GM15510 (cell line): ENCODE data around the gene MAP2K3.

ENCODE experiments used
- POLR2A ChIP-seq: IDR thresholded peaks from 3 replicates; pipeline ENCODE4 v1.6.1; 2011; ENCODE audit warnings: borderline replicate concordance; ENCODE audit not compliant: insufficient read length; ENCODE audit errors: extremely low read depth

The MAP2K3 gene

DNA sequence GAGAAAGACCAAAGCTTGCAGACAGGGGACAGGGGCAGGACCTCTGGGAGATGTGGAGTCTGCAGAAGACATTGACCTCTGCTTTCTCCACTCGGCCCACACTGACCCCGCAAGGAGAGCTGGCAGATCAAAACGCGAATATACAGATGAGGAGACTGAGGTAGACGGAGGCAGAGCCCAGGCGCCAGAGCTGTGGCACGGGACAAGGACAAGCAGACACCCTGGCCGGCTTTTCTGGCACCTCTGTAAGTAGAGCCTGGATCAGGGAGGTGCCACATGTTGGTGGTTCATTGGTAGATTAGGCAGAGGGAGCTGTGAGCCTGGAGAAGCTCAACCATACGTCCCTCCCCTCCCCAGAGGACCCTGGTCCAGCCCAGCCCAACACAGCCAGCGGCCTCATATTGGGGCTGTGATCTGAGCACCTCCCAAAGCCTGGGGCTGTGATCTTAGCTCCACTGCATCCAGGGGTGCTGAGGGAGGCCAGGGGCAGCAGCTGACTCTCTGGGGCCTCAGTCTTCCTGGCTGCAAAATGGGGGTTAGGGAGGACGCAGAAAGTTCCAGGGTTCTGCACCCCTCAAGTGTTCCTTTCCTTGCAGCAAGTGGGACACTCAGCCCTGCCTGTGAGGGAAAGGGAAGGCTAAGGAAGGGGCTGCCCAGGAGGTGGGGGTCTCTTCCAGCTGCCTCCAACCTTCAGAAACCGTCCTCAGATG is 35.3 kb upstream of the MAP2K3 start:
- no peak for TF ChIP-seq POLR2A

DNA sequence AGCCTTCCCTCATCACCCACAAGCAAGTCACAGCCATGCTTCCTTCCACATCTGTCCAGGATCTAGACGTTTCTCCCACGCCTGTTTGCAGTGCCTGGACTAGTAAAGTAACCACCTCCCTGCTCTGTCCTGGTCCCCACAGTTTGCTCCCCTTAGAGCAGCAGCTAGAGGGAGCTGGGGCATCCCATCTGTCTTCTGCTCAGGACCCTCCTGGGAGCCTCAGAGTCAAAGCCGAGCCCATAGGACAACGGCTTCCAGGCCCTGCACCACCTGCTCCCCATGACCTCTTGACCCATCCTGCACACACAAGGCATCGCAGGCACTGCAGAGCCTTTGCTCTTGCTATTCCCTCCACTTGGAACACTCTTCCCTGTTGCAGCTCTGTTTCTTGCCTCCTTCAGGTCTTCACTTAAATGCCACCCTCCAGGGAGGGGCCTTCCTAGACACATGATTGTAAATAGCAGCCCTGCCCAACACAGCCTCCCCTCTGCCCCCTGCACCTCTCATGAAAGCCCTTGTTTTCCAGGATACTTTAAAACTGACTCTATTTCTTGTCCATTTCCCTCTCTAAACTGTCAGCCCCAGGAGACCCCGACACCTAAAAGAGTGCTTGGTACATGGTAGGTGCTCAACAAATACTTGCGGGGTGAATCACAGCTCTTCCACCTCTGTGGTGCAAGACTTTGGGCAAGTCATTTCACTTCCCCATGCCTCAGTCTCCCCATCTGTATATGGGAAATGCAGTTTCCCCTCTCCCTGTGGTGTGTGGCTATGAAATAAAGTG is 34.4 kb upstream of the MAP2K3 start:
- TF ChIP-seq POLR2A: no peak

DNA sequence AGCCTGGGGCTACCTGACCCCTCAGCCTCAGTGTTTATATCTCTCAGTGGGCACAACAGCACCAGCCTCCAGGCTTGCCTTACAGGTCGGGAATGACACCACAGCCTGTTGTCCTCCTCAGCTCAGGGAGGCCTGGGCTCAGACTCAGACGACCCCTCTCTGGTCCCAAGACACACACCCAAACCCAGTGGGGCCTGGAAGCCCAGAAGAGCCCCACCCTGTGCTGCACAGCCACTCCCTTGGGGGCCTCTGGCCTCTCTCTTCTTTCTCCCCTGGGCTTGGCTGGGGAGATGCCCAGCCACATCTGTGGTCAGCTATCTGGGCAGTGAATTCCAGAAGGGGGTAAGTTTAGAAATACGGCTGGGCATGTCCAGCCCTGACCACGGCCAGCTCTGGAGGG is 33.7 kb upstream of the MAP2K3 start:
- no peak for TF ChIP-seq POLR2A

DNA sequence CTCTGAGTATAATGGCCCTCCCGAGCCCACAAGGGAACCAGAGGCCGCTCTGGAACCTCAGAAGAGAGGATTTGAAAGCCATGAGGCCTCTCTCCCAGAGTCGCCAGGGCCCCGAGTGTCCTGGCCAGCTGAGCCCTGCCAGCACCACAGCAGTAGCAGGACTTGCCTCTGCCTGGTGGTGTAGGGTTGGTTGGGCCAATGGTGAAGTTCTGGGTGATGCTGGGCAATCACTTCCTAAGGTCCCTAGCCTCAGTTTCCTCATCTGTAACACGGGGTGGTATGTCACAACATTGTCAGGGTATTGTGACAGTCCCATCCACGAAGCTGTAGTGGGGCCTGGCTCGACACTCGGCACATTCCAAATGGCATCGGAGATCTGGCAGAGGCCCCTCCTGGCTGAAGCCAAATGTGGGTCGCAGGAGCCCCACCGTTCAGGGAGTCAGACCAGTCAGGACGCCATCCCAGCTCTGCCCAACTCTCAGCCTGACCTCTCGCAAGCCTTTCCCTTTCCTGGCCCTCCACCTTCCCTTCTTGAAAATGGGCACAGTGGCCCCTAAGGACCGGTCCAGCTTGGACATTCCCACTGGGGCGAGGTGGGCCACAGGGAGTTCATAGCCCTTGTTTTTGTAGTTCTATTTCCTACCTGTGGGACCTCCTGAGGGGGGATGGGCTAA is 33.0 kb upstream of the MAP2K3 start:
- no peak for TF ChIP-seq POLR2A

DNA sequence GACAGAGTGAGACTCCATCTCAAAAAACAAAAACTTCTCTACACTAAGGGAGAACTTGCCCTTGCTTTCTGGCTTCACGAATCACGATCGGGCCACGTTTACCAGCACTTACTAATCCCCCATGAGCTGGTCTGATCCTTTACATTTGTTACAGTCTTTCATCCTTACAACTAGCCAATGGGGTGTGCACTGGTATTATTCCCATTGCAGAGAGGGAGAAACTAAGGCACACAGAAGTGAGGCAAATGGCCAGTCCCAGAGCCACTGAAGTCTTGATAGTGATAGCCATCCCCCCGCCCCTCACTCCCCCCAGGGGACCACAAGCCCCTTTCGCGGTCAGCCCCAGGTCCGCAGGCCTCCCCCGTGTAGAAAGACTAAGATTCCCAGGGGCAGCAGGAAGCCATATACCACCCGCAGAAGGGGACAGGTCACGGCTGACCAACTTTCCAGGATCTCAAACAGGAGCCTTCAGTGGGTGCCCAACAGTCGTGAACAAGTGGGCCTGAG is 32.2 kb upstream of the MAP2K3 start:
- TF ChIP-seq POLR2A: no peak

DNA sequence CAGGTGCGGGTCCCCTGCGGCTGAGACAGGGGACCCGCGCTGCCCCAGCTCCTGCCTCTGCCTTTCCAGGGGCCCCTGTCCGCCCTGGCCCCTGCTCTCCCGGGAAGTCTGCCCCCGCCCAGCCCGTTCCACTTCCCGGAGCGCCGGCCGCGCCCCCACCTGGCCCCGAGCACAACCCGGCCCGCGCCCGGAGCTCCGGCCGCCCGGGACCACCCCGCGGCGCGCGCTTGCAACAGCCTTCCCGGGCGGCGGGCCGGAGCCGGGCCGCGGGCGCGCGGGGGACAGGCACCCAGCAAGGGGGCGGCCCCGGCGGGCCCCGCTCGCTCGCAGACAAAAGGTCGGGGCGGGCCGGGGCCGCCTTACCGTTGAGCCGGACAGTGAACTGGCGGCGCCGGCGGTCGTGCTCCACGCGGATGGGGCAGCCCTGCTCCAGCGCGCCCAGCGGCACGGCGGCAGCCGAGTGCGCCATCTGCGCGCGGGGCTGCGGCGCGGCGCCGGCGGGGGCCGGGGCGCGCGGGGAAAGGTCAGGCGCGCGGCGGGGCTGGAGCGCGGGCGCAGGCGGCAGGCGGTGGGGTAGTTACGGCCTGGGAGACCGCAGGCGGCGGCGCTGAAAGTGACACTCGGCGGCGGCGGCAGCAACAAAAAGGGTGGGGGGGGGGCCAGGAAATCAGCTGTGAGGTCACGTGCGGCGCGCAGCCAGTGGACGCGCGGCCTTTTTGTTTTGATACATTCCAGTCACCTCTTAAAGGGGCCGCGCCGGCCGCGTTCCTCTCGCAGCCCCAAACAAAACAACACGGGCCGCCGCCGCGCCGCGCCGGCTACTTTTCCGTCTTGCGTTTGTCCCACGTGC is 31.5 kb upstream of the MAP2K3 start, which contains the start of gene NATD1:
TSS of gene NATD1 (minus strand) at position 615 of the 850 bp plus-strand sequence. CDS start at position 469, 146 bp downstream.
- peak; percentile 40 for TF ChIP-seq POLR2A

DNA sequence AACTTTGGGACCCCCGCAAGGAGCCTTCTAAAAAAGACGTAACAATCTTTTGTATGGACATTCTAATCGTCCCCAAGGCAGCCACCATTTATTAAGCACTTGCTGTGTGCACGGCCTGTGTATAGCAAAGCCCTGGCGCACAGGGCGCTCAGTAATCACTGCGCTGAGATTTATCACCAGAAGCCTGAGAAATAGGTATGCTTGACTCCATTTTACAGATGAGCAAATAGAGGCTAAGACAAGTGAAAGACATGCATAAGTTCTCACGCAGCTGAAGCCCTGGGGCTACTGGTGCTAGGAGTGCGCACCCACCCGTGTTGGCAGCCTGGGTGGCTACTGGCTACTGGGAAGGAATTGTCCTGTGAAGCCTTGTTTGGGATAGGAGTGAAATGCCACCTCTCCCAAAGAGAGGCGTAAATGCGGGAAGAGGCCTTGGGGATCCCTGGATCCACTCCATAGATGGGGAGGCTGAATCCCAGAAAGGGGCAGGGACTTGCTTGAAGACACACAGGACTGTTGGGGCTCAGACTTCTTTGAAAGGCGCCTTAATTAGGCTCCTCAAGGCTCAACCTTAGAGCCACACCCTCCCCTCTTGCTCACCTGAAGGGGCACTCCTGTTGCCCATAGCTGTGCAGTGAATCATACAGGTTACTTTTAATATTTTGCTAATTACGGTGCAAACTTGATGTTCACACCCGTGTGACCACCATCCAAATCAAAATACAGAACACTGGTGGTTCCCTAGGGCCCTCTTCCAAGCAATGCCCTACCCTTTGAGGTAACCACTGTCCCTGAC is 30.7 kb upstream of the MAP2K3 start:
- TF ChIP-seq POLR2A: no peak

DNA sequence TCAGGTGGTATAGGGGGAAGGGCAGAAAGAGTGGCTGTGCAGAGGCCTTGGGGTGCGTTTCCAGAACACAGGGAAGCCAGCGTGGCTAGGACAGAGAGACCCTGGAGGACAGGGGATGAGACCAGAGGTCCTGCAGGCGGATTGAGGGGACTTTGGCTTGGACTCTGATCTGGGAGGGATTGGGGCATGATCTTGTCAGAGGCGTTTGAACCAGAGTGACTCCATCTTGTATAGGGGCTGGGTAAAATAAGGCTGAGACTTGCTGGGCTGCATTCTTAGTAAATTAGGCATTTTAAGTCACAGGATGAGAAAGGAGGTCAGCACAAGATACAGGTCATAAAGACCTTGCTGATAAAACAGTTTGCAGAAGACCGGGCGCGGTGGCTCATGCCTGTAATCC is 25.9 kb upstream of the MAP2K3 start:
- no peak for TF ChIP-seq POLR2A

DNA sequence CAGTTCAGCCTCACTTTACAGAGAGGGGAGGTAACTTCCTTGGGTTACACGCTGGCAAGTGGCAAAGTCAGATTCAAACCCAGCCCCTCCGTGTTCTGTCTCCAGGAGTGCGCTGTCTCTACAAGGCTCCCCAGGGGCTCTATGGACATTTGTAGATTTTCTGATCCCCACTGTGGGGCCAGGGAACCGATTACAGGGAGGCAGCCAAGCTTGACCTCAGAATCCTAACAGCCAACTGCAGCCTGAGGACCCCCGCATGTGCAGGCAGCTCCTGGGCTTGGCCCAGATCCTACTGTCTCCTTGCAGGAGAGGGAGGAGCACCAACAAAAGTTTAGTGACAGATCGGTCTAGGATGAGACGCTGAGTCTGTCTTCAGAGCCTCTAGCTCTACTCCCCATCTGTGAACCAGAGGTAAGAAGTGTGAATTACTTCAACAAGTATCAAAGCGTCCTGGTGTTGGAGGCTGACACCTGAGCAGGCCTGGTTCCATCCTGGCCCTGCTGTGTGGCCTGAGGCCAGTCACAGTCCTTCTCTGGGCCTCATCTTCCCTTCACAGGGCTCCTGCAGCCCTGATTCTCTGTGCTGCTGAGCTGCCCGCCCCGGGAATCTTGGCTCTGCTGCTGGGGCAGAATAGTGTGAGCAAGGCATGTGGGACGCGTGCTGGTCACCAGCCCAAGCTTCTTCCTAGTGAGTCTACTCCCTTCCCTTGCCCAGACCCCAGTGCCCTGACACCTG is 22.1 kb upstream of the MAP2K3 start:
- TF ChIP-seq POLR2A: no peak

DNA sequence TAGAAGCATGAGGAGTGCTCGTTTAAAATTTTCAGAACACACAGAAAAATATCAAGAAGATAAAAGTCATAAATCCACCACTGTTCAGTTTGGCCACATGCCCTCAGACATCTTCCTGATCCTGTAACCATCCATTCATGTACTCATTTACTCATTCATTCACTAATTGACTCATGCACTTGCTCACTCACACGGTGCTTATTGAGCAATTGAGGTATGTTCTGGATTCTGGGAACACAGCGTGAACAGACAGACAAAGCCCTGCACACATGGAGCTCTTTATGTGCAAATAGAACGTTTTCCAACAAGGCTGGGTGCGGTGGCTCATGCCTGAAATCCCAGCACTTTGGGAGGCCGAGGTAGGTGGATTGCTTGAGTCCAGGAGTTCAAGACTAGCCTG is 21.1 kb upstream of the MAP2K3 start:
- TF ChIP-seq POLR2A: no peak

DNA sequence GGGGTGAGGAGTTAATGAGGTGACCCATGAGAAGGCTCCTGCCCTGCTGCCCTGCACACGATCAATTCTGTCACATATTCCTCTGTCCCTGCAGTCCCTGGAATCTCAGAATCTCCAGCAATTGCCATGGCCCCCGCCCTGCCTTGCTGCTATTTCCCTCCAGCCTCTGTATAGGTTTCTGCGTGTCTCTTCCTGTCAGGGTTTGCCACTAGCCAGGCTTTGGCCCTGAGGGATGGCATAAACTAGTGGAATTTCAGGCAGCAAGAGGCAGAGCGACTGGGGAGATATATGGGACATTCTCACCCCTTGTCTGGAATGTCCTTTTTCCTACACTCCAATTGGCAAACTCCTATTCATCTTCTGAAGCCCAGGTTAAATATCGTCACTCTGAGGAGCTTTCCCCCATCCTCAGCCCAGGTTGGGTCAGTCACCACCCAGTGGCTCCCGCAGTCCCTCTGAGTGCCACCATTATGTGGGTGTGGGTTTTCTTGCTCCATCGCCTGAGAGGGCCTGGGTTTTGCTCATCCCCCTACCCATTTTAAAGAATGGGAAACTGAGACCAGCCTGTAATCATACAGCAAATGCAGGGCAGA is 15.8 kb upstream of the MAP2K3 start:
- no peak for TF ChIP-seq POLR2A

DNA sequence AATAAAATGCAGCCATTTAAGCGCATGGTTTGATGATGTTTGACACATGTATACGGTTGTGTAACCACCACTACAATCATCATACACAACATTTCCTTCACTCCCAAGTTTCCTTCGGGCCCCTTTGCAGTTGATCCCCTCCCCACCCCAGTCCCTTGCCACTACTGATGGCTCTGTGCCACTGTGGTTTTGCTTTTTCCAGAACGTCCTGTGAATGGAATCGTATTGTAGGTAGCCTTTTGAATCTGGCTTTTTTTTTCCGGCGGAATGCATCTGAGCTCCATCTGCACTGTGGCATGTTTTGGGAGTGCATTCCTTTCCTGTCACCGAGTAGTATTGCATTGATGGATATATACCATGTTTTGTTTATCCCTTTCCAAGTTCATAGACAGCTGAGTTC is 15.1 kb upstream of the MAP2K3 start:
- TF ChIP-seq POLR2A: no peak
